AML-193 (cell line): Measurements from ENCODE around the gene FGB.
"Not testable (repeated sequence)": the region's sequence is repeated elsewhere in the genome, so short reads cannot be mapped to it uniquely, and the experiment has no call there.

Source experiments
- DNase-seq, 2 experiments: peaks; one replicate each; lab custom pipeline; 2025; lab: John Stamatoyannopoulos, UW

Gene FGB

DNA sequence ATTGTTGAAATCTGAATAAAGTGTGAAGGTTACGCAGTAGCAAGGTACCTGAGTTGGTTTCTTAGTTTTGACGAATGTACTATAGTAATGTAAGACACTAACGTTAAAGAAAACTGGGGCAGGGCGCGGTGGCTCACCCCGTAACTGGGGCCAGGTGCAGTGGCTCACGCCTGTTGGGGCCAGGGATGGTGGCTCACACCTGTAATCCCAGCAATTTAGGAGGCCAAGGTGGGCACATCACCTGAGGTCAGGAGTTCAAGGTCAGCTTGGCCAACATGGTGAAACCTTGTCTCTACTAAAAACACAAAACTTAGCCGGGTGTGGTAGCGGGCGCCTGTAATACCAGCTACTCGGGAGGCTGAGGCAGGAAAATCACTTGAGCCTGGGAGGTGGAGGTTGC is 34.5 kb downstream of the FGB start:
- DNase-seq, result not testable (repeated sequence)

DNA sequence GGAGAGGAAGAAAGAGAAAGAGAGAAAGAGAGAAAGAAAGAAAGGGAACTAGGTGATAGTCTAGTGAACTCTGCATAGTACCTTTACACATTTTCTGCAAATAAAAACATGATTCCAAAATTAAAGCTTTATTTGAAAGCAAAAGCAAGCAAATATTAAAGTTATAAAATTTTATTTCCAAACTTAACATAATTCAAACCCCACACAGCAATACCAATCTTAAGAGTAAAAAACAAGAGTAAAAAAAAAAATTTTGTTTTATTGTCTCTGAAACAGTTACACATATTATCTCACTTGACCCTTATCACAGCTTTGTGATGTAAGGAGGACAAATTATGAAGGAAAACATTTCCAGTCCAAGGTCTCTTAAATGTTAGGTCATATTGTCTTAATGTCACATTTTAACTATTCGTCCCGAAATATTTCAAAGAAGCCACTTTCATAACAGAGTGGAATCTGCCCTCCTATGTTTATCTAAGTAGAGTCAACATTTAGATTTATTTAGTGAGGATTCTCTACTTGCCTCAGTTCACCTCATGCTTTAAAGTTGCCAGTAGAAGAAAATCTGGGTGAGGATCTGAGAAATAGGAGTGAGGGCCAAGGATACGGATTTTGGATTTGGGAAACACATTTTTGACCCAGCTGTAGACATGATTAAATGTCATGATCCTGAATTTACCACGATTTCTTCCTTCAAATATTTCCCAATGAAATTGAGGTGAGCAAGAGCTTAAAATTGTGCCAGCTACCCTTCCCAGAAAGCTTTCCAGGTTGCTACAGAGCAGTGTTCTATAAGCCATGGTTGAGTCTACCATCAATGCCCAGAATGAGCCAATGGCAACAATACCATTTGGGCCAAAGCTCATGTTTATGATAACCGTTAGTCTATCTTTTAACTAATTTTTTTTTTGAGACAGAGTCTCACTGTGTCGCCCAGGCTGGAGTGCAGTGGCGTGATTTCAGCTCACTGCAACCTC is 35.3 kb downstream of the FGB start:
- no peak for DNase-seq

DNA sequence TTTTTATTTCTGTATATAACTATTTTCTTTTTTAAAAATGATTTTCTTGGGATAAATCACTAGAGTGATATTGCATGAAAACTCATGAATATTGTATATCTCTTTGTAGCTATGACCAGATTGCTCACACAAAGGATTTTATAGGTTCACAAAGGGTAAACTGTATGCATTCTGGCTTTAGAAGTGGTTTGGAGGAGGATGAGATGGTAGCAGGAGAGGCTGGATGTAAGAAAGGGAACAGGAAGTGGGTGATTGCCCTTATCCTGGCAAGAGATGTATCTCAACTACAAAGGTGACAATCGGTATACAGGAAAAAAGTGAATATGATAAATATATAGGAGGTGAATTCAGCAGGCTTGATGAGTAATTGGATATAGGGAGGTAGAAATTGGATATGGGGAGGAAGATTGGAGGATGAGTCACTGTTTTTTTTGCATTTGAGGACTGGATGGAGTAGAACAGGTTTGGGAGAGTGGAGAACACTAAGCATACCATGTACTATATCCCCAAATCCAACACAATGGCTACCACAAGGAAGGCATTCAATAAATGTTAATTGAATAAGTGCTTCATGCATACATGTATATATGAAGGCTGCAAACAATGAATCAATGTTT is 39.7 kb downstream of the FGB start:
- no peak for DNase-seq

DNA sequence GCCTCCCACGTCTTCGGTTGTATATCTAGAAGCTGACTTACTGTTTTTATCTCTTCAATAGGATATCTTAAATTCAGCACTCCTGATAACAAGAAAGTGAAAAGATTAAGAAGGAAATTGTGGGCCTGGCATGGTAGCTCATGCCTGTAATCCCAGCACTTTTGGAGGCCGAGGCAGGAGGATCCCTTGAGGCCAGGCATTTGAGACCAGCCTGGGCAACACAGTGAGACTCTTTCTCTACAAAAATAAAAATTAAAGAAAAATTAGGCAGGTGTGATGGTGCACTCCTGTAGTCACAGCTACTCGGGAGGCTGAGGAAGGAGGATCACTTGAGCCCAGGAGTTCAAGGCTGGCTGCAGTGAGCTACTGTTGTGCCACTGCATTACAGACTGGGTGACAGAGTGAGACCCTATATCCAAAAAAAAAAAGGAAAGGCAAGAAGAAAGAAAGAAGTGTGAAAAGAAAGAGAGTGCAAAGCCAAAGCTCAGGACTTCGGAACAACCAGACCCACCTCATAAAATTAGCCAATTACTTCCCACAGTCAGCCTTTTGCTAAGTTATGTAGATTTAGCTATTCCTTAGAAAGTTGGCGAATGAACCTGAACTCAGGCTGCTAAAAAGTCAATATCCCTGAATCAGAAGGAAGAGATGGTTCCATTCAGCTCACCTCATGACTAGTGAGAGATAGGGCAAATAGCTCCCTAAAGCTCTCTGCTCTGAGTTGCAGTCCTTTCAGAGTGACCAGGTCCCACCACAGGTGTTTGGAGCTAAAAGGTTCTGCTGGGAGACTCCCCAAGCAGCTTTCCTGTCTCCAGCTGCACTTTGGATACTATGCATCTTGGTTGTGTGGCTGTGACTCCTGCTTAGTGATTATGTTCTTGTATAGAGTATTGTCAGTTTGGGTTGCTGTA is 40.5 kb downstream of the FGB start:
- DNase-seq, result no peak

DNA sequence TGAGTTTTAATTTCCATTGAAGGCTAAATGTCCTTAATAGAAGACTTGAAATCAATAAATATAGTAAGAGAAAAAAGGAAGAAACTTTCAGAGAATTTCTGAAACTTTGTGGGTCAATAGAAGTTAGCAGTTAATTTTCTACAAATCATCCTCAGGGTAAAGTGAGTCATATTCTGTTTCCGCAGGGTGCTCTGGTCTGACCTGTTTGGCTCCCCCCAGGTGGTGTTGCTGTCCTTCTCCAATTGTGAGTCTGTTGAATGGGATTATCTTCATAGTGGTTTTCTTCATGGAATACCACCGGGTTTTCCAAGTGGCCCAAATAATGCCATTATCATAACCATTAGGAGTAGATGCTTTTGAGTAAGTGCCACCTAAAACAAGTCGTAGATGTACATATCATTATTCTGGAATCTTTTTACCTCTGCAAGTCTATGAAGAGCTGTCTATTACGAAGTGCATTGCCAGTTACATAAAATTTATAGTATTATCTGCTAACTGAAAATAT is 41.9 kb downstream of the FGB start:
- no peak for DNase-seq

DNA sequence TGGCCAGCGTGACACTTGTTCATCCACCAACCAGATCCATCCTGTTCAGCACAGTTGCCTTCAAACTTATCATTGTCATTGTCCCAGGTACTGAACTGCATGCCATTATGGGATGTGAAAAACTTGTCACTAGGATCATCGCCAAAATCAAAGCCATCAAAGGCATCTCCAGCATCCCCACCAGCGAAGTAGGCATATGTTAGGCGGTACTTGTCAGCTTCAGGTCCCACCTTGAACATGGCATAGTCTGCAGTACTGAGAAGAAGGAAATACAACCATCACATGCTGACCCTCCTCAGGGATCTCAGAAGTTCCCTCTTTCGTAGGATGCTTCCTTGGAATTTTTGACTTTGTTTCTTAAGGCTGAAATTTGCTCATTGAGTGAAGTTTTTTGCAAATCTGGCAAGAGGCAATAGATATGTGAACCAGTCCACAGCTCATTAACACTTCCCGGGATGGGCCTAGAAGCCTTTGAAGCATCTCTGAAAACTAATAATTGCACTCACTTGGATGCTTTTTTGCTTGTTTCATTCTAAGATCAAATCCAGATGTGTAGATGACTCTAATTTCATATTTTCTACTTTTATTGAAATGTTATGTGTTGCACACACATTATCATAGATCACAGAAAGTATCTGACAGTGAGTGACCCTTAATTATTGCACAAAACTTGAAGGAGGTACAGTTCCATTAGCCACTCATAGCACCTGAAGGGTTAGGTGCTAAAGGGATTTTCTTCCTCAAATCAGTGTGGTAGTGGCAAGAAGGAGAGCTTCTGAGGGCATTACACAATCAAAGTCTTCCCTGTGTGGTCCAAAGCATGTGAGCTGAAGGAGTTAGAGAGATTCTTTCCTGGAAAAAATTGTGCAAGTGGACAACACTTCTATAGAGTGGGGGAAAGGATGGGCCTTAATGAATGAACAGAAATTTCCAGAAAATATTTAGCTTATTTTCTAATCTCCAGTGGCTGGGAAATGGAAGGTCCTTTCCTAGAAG is 44.2 kb downstream of the FGB start:
- DNase-seq, result no peak

DNA sequence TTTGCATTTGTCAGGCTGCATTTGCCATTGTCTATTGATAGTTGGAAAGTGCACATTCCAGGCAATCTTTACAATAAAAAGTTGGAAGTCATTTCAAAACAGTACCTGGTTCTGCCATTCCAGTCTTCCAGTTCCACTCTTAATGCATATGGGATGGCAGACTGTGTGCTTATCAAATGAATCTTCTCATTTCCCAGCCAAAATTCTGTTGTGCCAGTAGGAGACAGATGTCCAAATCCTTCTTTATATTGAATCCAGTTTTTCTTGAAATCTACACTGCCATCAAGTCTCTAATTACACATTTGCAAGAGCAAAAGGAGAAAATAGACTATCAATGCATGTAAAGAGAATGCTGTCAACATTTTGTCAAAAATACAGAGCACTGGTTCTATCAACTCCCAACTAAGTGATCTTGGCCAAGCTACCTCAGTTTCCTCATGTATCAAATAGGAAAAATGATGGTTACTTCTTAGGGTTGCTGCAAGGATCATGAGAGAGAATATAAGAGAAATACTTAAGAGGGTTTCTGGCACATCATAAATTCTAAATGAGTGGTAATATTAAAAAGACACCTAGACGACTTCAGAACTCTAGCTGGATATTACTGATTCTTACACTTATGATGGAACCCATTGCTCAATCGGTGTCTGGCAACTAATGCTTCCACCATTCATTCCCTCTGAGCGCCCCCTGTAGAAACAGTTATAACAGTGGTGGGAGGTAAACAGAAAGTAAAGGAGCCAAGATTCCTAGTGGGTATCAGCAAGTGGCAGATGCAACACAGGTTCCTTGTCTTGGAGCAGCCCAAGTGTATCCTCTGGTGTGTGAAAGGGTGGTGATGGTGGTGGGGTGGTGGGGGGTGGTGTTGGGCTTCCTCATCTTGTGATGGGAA is 45.8 kb downstream of the FGB start:
- no peak for DNase-seq

DNA sequence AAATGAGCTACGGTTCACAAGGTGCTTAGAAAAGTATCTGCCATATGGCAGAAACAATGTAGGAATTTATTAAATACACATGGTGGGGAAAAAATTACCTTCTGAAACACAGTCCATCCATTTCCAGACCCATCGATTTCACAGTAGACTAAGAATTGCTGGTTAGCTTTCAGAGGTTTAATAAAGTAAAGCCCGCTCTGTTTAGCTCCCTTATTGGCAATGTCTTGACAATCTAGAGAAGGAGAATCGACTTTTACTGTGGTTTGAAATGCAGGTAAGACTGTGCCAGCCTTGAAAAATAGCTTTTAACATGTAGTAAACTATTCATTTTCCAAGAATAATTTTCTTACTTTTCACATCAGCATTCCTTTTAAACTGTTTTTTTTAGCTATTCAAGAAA is 46.7 kb downstream of the FGB start:
- DNase-seq, result no peak

DNA sequence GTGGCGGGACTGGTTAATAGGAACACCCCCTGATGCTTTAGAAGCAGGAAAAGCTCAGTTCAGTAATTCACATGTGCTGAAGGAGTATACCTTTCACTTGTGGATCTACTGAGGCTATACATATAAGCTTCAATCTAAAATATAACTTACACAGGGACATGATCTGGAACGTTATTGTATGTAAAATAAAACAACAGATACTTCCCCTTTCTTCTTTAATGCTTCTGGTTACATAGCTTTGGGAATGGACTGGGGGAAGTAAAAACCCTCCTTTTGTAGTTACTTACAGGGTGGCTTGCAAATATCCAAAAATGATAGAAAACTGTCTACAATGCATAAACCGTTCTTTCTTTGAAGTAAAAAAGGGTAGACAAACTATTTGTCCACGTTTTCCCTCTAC is 47.8 kb downstream of the FGB start:
- DNase-seq, result no peak

DNA sequence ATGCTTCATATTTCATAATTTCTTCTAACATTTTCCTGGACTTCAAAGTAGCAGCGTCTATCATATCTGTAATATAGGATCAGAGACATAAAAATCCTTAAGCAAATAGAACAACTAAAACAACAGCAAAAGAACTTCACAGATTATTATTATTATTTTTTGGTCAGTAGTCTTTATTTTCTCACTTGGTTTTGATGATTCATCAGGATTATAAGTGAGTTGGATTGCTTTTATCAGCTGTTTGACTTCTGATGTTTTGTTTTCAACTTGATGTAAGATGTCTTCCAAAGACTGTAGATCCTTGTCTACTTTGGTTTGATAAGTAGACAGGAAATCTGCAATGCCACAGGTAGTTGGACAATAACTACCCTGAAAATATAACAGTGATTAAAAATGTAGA is 49.0 kb downstream of the FGB start:
- DNase-seq, result no peak

DNA sequence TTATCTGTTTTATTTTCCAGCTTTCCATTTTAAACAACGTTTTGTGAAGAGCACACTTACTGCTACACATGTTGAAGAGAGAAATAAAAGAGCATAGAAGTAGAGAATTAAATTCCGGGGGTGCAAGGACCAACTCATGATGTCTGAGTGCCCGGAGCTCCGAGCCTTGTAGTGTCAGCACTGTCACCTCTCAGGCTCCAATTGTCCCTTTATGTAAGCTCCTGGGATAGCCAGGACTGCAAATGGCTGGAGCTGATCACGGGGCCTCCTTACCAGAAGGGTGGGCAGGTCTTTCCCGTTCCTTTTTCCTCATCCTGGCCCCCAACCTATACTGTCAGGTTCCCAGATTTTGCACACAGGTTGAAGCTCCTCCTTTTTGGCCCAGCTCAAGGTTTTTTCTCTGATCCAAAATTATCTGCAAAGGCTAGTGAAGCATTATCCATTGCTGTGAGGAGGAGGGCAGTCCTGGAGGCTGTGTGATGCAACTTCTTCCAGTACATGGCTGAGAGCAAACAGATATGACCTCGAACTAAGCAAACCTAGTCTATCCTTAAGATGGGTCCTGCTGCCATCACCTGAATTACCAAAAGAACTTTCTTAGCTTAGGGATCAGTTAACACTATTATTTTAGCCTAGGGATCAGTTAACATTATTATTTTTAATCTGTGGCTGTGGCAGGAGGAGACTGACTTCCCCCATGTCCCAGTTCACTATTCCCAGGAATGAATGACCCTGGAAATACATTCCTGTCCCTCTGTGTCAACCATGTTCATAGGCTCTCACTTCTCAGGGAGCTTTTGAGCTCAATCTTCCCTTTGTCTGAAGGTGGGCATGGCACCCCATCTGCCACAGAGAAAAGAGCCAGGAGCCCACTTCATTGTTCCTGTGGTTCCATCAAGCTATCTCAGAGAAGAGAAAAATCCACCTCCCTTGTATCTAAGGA is 49.9 kb downstream of the FGB start, which contains the start of gene FGG:
TSS of gene FGG (minus strand) at position 185 of the 943 bp plus-strand sequence. CDS start at position 138, 47 bp downstream.
- no peak for DNase-seq

DNA sequence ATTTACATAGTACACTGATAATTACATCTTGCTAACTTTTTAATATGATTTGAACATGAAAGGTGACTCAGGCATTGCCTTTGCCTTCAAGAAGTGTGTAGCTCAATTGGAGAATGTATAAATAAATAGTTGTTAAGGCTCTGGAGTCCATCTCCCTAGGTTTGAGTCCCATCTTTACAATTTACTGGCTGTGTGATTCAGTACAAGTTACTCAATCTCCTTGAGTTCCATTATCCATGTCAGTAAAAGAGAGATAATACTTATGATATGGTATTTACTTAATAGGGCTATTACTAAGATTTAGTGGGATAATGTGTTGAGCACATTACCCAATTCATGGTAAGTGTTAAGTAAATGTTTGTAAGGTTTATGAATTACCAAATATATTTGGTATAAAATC is 51.5 kb downstream of the FGB start:
- DNase-seq, result no peak

DNA sequence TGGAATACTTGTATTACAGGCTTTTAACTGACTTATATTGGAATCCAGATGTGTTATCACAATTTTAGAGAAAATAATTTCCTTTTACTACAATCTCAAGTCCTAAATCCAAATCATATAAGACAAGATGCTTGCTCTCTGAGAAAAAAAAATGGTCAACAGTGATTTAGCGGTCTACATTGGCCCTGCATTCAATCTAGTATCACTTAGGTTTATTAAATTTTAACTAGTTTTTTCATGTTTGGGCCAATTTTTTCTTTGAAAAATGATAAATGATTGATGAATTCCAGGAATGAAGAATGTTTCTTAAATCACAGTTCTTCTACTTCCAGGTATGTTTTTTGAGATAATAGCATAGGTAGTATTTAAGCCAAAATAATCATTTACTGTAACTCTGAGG is 52.4 kb downstream of the FGB start:
- no peak for DNase-seq

DNA sequence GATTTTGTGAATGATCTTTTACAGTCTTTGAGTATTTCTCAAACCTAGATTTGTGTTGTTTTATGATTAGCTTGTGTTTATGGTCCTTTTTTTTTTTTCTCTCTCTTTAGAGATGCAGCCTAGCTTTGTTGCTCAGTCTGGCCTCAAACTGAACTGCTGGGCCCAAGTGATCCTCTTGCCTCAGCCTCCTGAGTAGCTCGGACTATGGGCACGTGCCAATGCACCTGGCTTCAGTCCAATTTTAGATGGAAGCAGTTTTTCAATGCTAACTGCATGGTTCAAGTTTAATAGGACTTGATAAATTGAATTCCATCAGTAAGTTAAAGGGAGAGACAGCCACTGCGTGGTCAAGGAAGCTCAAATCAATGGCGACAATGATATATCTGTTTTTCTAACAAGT is 53.5 kb downstream of the FGB start:
- DNase-seq, result no peak

DNA sequence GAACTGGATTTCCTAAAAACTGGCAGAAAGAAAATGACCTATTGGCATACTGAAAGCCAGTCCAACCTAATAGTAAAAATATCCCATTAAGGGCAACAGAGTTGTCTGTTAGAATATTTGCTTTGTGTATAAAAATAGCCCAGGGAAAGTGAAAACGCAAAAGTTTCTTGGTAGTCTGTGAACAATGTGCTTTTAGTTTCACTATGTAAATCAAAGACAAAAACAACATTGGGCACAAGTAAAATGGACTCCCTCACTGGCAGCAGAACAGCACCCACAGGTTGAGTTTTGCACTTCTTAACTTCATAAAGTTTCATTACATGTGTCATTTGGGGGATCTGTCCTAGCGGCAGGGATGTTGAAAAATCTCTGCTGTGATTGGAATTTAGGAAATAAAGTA is 53.9 kb downstream of the FGB start:
- no peak for DNase-seq

DNA sequence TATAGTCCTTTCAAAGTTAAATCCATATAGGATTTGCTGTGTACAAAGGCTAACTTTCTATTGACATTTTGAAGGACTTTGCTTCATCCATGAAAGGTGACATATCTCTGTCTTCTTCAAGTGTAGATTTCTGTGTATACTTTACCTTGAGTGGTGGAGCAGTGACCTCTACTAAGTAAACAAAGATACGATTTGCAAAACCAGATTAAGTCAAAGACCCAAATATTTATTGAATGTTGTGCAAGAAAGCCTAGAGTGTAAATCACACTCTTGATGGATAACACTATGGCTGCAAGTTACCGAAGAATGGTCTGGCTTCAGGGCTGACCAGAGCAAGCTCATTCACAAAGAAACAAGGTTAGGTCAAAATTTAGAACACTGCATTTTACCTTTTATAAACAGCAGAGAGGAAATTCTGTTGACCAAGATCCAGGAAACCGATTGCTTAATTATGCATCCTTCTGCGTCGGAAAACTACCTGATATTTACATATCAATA is 55.1 kb downstream of the FGB start:
- DNase-seq, result no peak

DNA sequence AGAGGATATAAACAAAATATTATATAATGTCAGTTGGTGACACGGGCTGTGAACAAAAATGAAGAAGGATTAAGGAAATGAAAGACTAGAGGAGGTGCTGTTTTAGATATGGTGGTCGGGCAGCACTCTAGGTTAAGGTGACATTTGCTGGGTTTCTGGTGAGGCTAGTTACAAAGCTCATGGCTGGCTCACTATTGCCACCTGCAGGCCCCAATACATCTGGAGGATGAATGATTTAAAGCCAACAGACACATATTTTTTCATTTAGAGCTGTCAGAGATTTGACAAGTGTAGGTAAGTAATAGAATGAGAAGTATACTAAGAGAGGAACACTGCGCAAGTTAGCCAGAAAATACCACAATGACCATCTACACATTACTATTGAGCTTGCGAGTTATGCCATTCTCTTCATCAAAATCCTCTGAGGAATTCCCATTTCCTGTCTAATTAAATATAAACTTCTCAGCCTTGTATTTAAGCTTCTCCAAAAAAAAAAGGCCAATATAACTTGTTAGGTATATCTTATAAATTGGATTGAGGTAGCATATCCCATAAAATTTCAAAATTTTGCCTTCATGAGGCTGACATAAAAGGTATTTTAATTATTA is 56.0 kb downstream of the FGB start:
- DNase-seq, result peak; percentile 38 to 47

DNA sequence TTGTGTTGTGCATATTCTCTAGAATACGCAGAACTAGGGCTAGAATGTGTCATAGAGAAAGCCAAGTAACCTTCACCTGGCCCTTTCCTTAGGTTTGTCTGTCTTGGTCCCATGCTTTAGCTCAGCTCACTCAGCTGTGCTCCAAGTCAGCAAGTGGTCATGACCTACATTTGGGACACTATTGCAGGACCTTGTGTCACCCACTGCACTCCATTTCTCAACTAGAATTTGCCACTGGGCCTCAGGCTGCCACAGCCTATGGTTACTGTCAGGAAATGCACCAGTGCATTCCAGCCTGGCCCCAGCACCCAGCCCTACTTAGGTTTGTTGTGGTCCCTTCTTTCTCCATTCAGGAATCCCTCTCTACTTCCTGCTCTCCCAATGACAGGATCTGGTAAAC is 57.3 kb downstream of the FGB start:
- no peak for DNase-seq
